Trophoblast cell (in vitro differentiated cells and primary cell): ENCODE measurements around the gene IFT27.

ENCODE experiments used
- DNase-seq, 2 donors: peaks; one replicate each; pipeline ENCODE4 v3.0.0-alpha.2; 2016
- H2AFZ ChIP-seq: 2 replicates; pipeline ENCODE4 v1.6.1; 2013; ENCODE audit warnings: low read length, moderate library complexity, mild to moderate bottlenecking; ENCODE audit not compliant: insufficient read depth, poor library complexity
- H2AK5ac ChIP-seq: 2 replicates; pipeline ENCODE4 v1.6.1; 2013; ENCODE audit warnings: mild to moderate bottlenecking, low read length
- H2BK120ac ChIP-seq: 2 replicates; pipeline ENCODE4 v1.6.1; 2013; ENCODE audit warnings: low read length, mild to moderate bottlenecking, moderate library complexity; ENCODE audit not compliant: insufficient read depth, poor library complexity
- H2BK12ac ChIP-seq: 2 replicates; pipeline ENCODE4 v1.6.1; 2013; ENCODE audit warnings: mild to moderate bottlenecking, low read length, moderate library complexity
- H2BK5ac ChIP-seq: 2 replicates; pipeline ENCODE4 v1.6.1; 2013; ENCODE audit warnings: low read length, low read depth, moderate library complexity, mild to moderate bottlenecking; ENCODE audit not compliant: poor library complexity
- H3K14ac ChIP-seq: 2 replicates; pipeline ENCODE4 v1.6.1; 2013; ENCODE audit warnings: mild to moderate bottlenecking, low read length
- H3K18ac ChIP-seq: 2 replicates; pipeline ENCODE4 v1.6.1; 2013; ENCODE audit warnings: mild to moderate bottlenecking, low read length
- H3K23ac ChIP-seq: 2 replicates; pipeline ENCODE4 v1.6.1; 2013; ENCODE audit warnings: low read length
- H3K27ac ChIP-seq: 2 replicates; pipeline ENCODE4 v1.5.1; 2013; ENCODE audit warnings: low read depth, mild to moderate bottlenecking, inconsistent platforms, low read length, moderate library complexity
- H3K27me3 ChIP-seq: 2 replicates; pipeline ENCODE4 v1.6.1; 2013; ENCODE audit warnings: inconsistent platforms, mild to moderate bottlenecking, low read length, moderate library complexity; ENCODE audit not compliant: insufficient read depth
- H3K36me3 ChIP-seq, 2 experiments: 1 replicate in 1 of 2; 2 replicates in 1 of 2; pipeline ENCODE4 v1.6.1; 2013; ENCODE audit warnings: low read length in 2 of 2, mild to moderate bottlenecking in 2 of 2, moderate library complexity in 1 of 2; ENCODE audit not compliant: insufficient read depth in 2 of 2, control insufficient read depth in 1 of 2
- H3K4ac ChIP-seq: 2 replicates; pipeline ENCODE4 v1.6.1; 2013; ENCODE audit warnings: low read depth, mild to moderate bottlenecking, low read length, moderate library complexity
- H3K4me1 ChIP-seq, 2 experiments: 1 replicate in 1 of 2; 2 replicates in 1 of 2; pipeline ENCODE4 v1.6.1; 2013; ENCODE audit warnings: low read length in 2 of 2, mild to moderate bottlenecking in 2 of 2, moderate library complexity in 1 of 2; ENCODE audit not compliant: insufficient read depth in 2 of 2, control insufficient read depth in 1 of 2
- H3K4me2 ChIP-seq: 2 replicates; pipeline ENCODE4 v1.6.1; 2013; ENCODE audit warnings: inconsistent platforms, mild to moderate bottlenecking, low read length, moderate library complexity
- H3K4me3 ChIP-seq: 2 replicates; pipeline ENCODE4 v1.5.1; 2013; ENCODE audit warnings: mild to moderate bottlenecking, low read depth, low read length, inconsistent platforms
- H3K79me1 ChIP-seq: one replicate; pipeline ENCODE4 v1.6.1; 2013; ENCODE audit warnings: low read length
- H3K79me2 ChIP-seq: 2 replicates; pipeline ENCODE4 v1.6.1; 2013; ENCODE audit warnings: low read length, mild to moderate bottlenecking; ENCODE audit not compliant: control insufficient read depth, insufficient read depth, poor library complexity
- H3K9ac ChIP-seq: 2 replicates; pipeline ENCODE4 v1.6.1; 2013; ENCODE audit warnings: mild to moderate bottlenecking, low read length
- H3K9me3 ChIP-seq: 2 replicates; pipeline ENCODE4 v1.6.1; 2013; ENCODE audit warnings: low read depth, mild to moderate bottlenecking, control low read depth, inconsistent platforms, low read length; ENCODE audit not compliant: insufficient read depth
- H4K12ac ChIP-seq: 2 replicates; pipeline ENCODE4 v1.6.1; 2013; ENCODE audit warnings: low read depth, mild to moderate bottlenecking, low read length, moderate library complexity
- H4K8ac ChIP-seq: 2 replicates; pipeline ENCODE4 v1.6.1; 2013; ENCODE audit warnings: low read depth, mild to moderate bottlenecking, low read length, moderate library complexity
- H4K91ac ChIP-seq: one replicate; pipeline ENCODE4 v1.6.1; 2013; ENCODE audit warnings: low read depth, mild to moderate bottlenecking, low read length, moderate library complexity
- WGBS: extraction: QIAGEN DNeasy Blood & Tissue Kit; methylation state at CpG from one replicate; pipeline ENCODE4 v1.1.7; 2013; ENCODE audit warnings: missing lambda C conversion rate; ENCODE audit not compliant: insufficient read length, insufficient coverage; ENCODE audit errors: extremely low coverage; 5-methylcytosine and 5-hydroxymethylcytosine counted together

IFT27 gene

DNA sequence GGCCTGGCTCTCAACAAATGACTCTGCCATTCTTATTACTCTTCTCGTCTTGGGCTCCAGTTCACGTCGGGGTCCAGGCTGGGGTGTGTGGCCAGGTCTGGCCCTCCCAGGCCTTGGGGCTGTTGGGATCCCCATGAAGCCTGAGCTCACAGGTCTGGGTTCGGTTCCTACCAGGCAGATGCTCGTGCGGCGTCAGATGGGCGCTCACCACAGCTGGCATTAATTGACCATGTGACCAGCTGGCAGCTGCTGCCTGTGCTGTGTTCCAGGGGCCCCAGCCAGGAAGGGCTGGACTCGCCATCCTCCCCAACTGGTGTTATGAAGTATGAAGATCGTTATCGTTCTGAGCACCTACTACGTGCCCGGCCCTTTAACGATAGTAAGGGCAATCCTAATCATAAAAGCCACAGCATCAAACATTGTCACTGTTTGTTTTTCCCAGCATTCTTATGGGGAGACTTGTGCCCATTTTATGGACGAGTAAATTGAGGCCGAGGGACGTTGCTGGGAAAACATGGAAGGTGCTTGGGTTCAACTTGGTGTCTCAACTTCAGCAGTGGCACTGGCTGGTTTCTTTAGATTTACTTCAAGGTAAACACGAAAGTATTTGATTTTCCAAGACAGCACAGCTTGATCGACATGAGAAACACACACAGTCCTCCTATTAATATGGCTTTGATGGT, 45.6 kb downstream of the IFT27 start:
- Histone ChIP-seq H4K12ac (no peak overlapping the region), H3K18ac (no peak overlapping the region), H2BK5ac (no peak overlapping the region), H4K8ac (no peak overlapping the region), H3K14ac (no peak overlapping the region), H3K4me3 (no peak overlapping the region), H2AFZ (no peak overlapping the region), H3K27me3 (no peaks in the 10 kb centered on the region), H3K36me3 (no peaks in the 10 kb centered on the region), H3K27ac (no peak overlapping the region), H2BK12ac (no peak overlapping the region), H2BK120ac (no peak overlapping the region), H3K4ac (no peak overlapping the region), H3K4me2 (no peak overlapping the region), H4K91ac (no peak overlapping the region), H3K9ac (no peak overlapping the region), H3K79me1 (no peaks in the 10 kb centered on the region), H3K79me2 (no peaks in the 10 kb centered on the region), H3K4me1 (no peaks in the 10 kb centered on the region), H3K23ac (no peak overlapping the region), H3K9me3 (peaks cover 5% of the 10 kb centered on the region), H2AK5ac (no peak overlapping the region)
- WGBS = no CpG with 5 or more reads among the region's 19 CpGs
- no peak for DNase-seq

DNA sequence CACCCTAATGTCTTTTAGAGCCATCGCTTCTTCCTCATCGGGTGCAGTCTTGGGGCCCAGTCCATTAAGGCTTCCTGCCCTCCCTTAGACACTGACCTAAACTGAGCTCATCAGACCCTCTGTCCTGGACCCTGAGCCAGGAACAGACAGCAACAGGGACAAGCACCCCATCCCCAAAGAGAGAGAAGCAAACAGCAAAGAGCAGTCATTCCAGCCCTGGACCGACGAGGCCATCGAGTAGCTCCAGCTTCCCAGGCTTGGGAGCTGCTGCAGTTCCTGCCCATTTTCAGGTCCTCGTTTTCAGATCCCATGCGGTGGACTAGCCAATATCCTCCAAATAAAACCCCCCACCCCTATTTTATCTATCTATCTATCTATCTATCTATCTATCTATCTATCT, 46.6 kb downstream of the IFT27 start:
- Histone ChIP-seq H3K27ac (no peak overlapping the region), H3K4me3 (no peak overlapping the region), H3K4me1 (no peaks in the 10 kb centered on the region), H3K27me3 (no peaks in the 10 kb centered on the region), H4K91ac (no peak overlapping the region), H2BK5ac (no peak overlapping the region), H2AFZ (no peak overlapping the region), H3K79me1 (no peaks in the 10 kb centered on the region), H3K9me3 (peaks cover 5% of the 10 kb centered on the region), H3K9ac (no peak overlapping the region), H3K79me2 (no peaks in the 10 kb centered on the region), H3K4me2 (no peak overlapping the region), H4K12ac (no peak overlapping the region), H2BK120ac (no peak overlapping the region), H3K14ac (no peak overlapping the region), H2AK5ac (no peak overlapping the region), H3K18ac (no peak overlapping the region), H3K4ac (no peak overlapping the region), H4K8ac (no peak overlapping the region), H3K36me3 (no peaks in the 10 kb centered on the region), H2BK12ac (no peak overlapping the region), H3K23ac (no peak overlapping the region)
- DNase-seq = no peak
- no CpG with 5 or more reads among the region's 7 CpGs for WGBS

DNA sequence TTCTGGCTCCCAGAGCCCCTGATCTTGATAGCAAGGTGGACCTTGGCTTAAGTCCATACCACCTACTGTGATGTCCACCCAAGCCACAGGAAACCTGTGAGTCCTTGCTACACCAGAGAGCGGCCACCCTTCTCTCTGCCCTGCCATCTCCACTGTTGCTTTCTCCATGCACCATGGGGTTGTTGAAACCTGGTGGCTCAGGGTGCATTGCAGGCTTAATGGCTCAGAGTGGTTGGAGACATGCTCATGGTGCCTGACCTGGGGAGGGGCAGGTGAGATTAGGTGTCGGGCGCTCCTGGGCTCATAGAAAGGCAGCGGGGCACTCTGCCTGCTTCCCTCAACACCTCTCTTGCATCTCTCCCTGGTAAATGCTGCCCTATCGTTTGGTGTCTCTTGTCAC, 47.4 kb downstream of the IFT27 start:
- Histone ChIP-seq H4K91ac (no peak overlapping the region), H2BK12ac (no peak overlapping the region), H3K27me3 (no peaks in the 10 kb centered on the region), H3K4me2 (no peak overlapping the region), H2AK5ac (no peak overlapping the region), H2AFZ (no peak overlapping the region), H3K4me1 (no peaks in the 10 kb centered on the region), H3K18ac (no peak overlapping the region), H2BK120ac (no peak overlapping the region), H2BK5ac (no peak overlapping the region), H3K23ac (no peak overlapping the region), H3K79me2 (no peaks in the 10 kb centered on the region), H3K4me3 (no peak overlapping the region), H4K12ac (no peak overlapping the region), H3K36me3 (no peaks in the 10 kb centered on the region), H3K14ac (no peak overlapping the region), H4K8ac (no peak overlapping the region), H3K4ac (no peak overlapping the region), H3K79me1 (no peaks in the 10 kb centered on the region), H3K9me3 (peaks cover 3% of the 10 kb centered on the region), H3K27ac (no peak overlapping the region), H3K9ac (no peak overlapping the region)
- no CpG with 5 or more reads among the region's 5 CpGs for WGBS
- no peak for DNase-seq

DNA sequence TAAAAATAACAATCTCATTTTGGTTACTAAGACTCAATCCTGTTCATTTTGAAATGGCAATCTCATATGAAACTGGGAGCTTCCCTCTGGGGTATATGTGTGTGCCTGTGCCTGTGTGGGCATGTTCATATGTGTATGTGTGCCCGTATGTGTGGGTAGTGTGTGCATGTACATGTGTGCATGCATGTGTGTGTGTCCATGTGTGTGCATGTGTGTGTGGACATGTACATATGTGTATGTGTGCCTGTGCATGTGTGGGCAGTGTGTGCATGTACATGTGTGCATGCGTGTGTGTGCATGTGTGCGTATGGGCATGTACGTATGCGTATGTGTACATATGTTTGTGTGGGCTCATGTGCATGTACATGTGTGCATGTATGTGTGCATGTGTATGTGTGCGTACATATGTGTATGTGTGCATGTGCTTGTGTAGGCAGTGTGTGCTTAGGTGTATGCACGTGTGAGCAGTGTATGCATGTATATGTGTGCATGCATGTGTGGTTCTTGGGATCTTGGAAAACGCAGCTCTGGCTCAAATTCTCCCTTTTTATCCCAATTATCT, 47.9 kb downstream of the IFT27 start:
- H2AK5ac ChIP-seq = no peak overlapping the region
- WGBS = no CpG with 5 or more reads among the region's 8 CpGs
- H3K36me3 ChIP-seq = no peaks in the 10 kb centered on the region
- no peak overlapping the region for H4K91ac ChIP-seq
- H2BK12ac ChIP-seq = no peak overlapping the region
- H3K9ac ChIP-seq = no peak overlapping the region
- no peak overlapping the region for H4K8ac ChIP-seq
- H3K4me1 ChIP-seq = no peaks in the 10 kb centered on the region
- no peak overlapping the region for H3K18ac ChIP-seq
- no peaks in the 10 kb centered on the region for H3K79me2 ChIP-seq
- no peak overlapping the region for H2BK120ac ChIP-seq
- no peak overlapping the region for H3K14ac ChIP-seq
- DNase-seq = no peak
- H2BK5ac ChIP-seq = no peak overlapping the region
- H3K79me1 ChIP-seq = no peaks in the 10 kb centered on the region
- no peak overlapping the region for H2AFZ ChIP-seq
- peaks cover 3% of the 10 kb centered on the region for H3K9me3 ChIP-seq
- no peak overlapping the region for H3K4ac ChIP-seq
- no peaks in the 10 kb centered on the region for H3K27me3 ChIP-seq
- no peak overlapping the region for H3K27ac ChIP-seq
- H3K23ac ChIP-seq = peak overlapping the region; percentile 93
- H4K12ac ChIP-seq = no peak overlapping the region
- H3K4me3 ChIP-seq = peak overlapping the region; percentile 42
- no peak overlapping the region for H3K4me2 ChIP-seq
